IMR-90 (cell line): Measurements from ENCODE around the gene CTNNBIP1. TPM values are rescaled to one million over a fixed set of nuclear protein-coding genes. Genes with fewer than 3 reads are reported as not detected.

ENCODE experiments used
- ATAC-seq: fragments of 200-7000 bp; cut with Tn5 transposase; 2 replicates; pipeline ENCODE4 v1.9.1; 2020; ENCODE audit warnings: low read depth, mild to moderate bottlenecking, moderate library complexity
- BruUV-seq: library from RNA; stranded (reverse); fragments of 400-500 nt; replicated peaks from 2 replicates; lab custom pipeline; 2021; lab: Mats Ljungman, UMichigan
- CTCF ChIA-PET: fragments of 300-600 bp; formaldehyde crosslinking; extraction: SDS; loops from one replicate; lab custom pipeline; 2021; ENCODE audit warnings: antibody characterized with exemption; lab: Yijun Ruan, JAX
- POLR2A ChIA-PET: fragments of 300-600 bp; sonication (Branson Sonifier 250); formaldehyde crosslinking; loops from one replicate; lab custom pipeline; 2022; ENCODE audit warnings: antibody characterized with exemption; ENCODE audit not compliant: unreplicated experiment; lab: Charles Lee
- DNase-seq: peaks from one replicate; pipeline ENCODE4 v3.0.0; 2013
- H2AFZ ChIP-seq: replicated peaks from 2 replicates; pipeline ENCODE3; 2013; ENCODE audit warnings: low read length, mild to moderate bottlenecking; ENCODE audit not compliant: poor library complexity
- H2AK5ac ChIP-seq: 2 replicates; pipeline ENCODE4 v1.6.1; 2013; ENCODE audit warnings: low read depth, low read length, inconsistent platforms
- H2AK9ac ChIP-seq: replicated peaks from 2 replicates; pipeline ENCODE3; 2013; ENCODE audit warnings: mild to moderate bottlenecking, low read depth, low read length, moderate library complexity; ENCODE audit not compliant: poor library complexity
- H2BK120ac ChIP-seq: 2 replicates; pipeline ENCODE4 v1.6.1; 2013; ENCODE audit warnings: low read depth, low read length, inconsistent platforms
- H2BK15ac ChIP-seq: 3 replicates; pipeline ENCODE4 v1.6.1; 2013; ENCODE audit warnings: low read depth, low read length, inconsistent platforms
- H2BK20ac ChIP-seq: 2 replicates; pipeline ENCODE4 v1.6.1; 2013; ENCODE audit warnings: low read depth, mild to moderate bottlenecking, inconsistent platforms, low read length, moderate library complexity
- H2BK5ac ChIP-seq: 2 replicates; pipeline ENCODE4 v1.6.1; 2013; ENCODE audit warnings: mild to moderate bottlenecking, low read depth, low read length, inconsistent platforms; ENCODE audit not compliant: poor library complexity, severe bottlenecking
- H3K14ac ChIP-seq: replicated peaks from 2 replicates; pipeline ENCODE4 v1.6.1; 2013; ENCODE audit warnings: low read depth, low read length, inconsistent platforms
- H3K18ac ChIP-seq: 2 replicates; pipeline ENCODE4 v1.6.1; 2013; ENCODE audit warnings: low read depth, low read length, control low read depth
- H3K23ac ChIP-seq: 2 replicates; pipeline ENCODE4 v1.6.1; 2013; ENCODE audit warnings: low read depth, low read length, inconsistent platforms
- H3K27ac ChIP-seq: 2 replicates; pipeline ENCODE4 v1.5.1; 2013; ENCODE audit warnings: mild to moderate bottlenecking, control low read depth, low read length; ENCODE audit not compliant: insufficient read depth
- H3K27me3 ChIP-seq: 2 replicates; pipeline ENCODE4 v1.6.1; 2013; ENCODE audit warnings: low read length; ENCODE audit not compliant: control insufficient read depth, insufficient read depth
- H3K36me3 ChIP-seq: 2 replicates; pipeline ENCODE4 v1.6.1; 2013; ENCODE audit warnings: low read length, mixed read lengths; ENCODE audit not compliant: control insufficient read depth, insufficient read depth
- H3K4ac ChIP-seq: 2 replicates; pipeline ENCODE4 v1.6.1; 2013; ENCODE audit warnings: low read depth, low read length, inconsistent platforms
- H3K4me1 ChIP-seq: 2 replicates; pipeline ENCODE4 v1.6.1; 2013; ENCODE audit warnings: low read length, mixed read lengths; ENCODE audit not compliant: control insufficient read depth, insufficient read depth
- H3K4me2 ChIP-seq: 2 replicates; pipeline ENCODE4 v1.6.1; 2013; ENCODE audit warnings: low read depth, mild to moderate bottlenecking, control low read depth, low read length, moderate library complexity
- H3K4me3 ChIP-seq: 2 replicates; pipeline ENCODE4 v1.5.1; 2013; ENCODE audit warnings: low read depth, mild to moderate bottlenecking, control low read depth, low read length, moderate library complexity; ENCODE audit not compliant: insufficient read depth
- H3K56ac ChIP-seq: 2 replicates; pipeline ENCODE4 v1.6.1; 2013; ENCODE audit warnings: low read length, inconsistent platforms; ENCODE audit not compliant: insufficient read depth; ENCODE audit errors: extremely low read depth
- H3K79me1 ChIP-seq, 2 experiments: 2 replicates each; pipeline ENCODE4 v1.6.1; 2013; ENCODE audit warnings: low read length in 2 of 2, inconsistent platforms in 1 of 2, low read depth in 1 of 2
- H3K9ac ChIP-seq: 2 replicates; pipeline ENCODE4 v1.6.1; 2013; ENCODE audit warnings: low read depth, low read length, control low read depth
- H3K9me1 ChIP-seq: 2 replicates; pipeline ENCODE4 v1.6.1; 2013; ENCODE audit warnings: low read length, inconsistent platforms; ENCODE audit not compliant: insufficient read depth
- H3K9me3 ChIP-seq: 2 replicates; pipeline ENCODE4 v1.6.1; 2013; ENCODE audit warnings: low read length; ENCODE audit not compliant: control insufficient read depth, insufficient read depth
- H4K20me1 ChIP-seq: 2 replicates; pipeline ENCODE4 v1.6.1; 2013; ENCODE audit warnings: low read length, inconsistent platforms; ENCODE audit not compliant: insufficient read depth
- H4K5ac ChIP-seq: 2 replicates; pipeline ENCODE4 v1.6.1; 2013; ENCODE audit warnings: mild to moderate bottlenecking, low read depth, low read length, control low read depth
- H4K8ac ChIP-seq, 2 experiments: 2 replicates each; pipeline ENCODE4 v1.6.1; 2013; ENCODE audit warnings: low read depth in 2 of 2, low read length in 2 of 2, control low read depth in 1 of 2, inconsistent platforms in 1 of 2
- H4K91ac ChIP-seq: 2 replicates; pipeline ENCODE4 v1.6.1; 2013; ENCODE audit warnings: low read depth, low read length, inconsistent platforms; ENCODE audit not compliant: insufficient read depth
- CEBPB ChIP-seq: IDR thresholded peaks from 2 replicates; pipeline ENCODE4 v1.6.1; 2012; ENCODE audit warnings: low read depth, low read length, improper control_type of control experiment
- FOS ChIP-seq: fragments of 150-350 bp; IDR thresholded peaks from 2 replicates; pipeline ENCODE4 v1.6.1; 2016; ENCODE audit warnings: low read depth, low read length
- MAFK ChIP-seq: IDR thresholded peaks from 2 replicates; pipeline ENCODE4 v1.6.1; 2012; ENCODE audit warnings: low read depth, low read length, improper control_type of control experiment
- MAZ ChIP-seq: IDR thresholded peaks from 2 replicates; pipeline ENCODE4 v1.6.1; 2012; ENCODE audit warnings: low read depth, mild to moderate bottlenecking, low read length, improper control_type of control experiment, moderate library complexity, borderline replicate concordance
- MXI1 ChIP-seq: IDR thresholded peaks from 2 replicates; pipeline ENCODE4 v1.6.1; 2012; ENCODE audit warnings: low read depth, mild to moderate bottlenecking, low read length, moderate library complexity, borderline replicate concordance
- POLR2A ChIP-seq: IDR thresholded peaks from 2 replicates; pipeline ENCODE4 v1.6.1; 2012; ENCODE audit warnings: mild to moderate bottlenecking, low read depth, low read length
- RAD21 ChIP-seq: IDR thresholded peaks from 2 replicates; pipeline ENCODE4 v1.6.1; 2012; ENCODE audit warnings: low read length, improper control_type of control experiment
- RFX5 ChIP-seq: IDR thresholded peaks from 2 replicates; pipeline ENCODE4 v1.8.0; 2012; ENCODE audit warnings: low read depth, mild to moderate bottlenecking, low read length, moderate library complexity
- SMC3 ChIP-seq: fragments of 150-350 bp; IDR thresholded peaks from 2 replicates; pipeline ENCODE4 v1.6.1; 2016; ENCODE audit warnings: low read depth, mild to moderate bottlenecking, antibody characterized with exemption, low read length, moderate library complexity
- WGBS, 2 experiments: methylation state at CpG; one replicate each; pipeline versions ENCODE4 v1.1.5 to v1.1.7; 2013; ENCODE audit warnings: missing lambda C conversion rate in 2 of 2; ENCODE audit not compliant: insufficient read length in 1 of 2; ENCODE audit errors: extremely low coverage in 2 of 2; 5-methylcytosine and 5-hydroxymethylcytosine counted together
- dilution Hi-C: fragments of 300-500 bp; cut with HindIII; formaldehyde crosslinking; loops from one replicate; pipeline ENCODE4 v1.14.3; 2018; ENCODE audit warnings: low sequenced_read_pairs; ENCODE audit not compliant: unreplicated experiment
- in situ Hi-C: fragments of 300-500 bp; cut with MboI; formaldehyde crosslinking; loops from 3 replicates; pipeline ENCODE4 v1.14.3; 2019; ENCODE audit warnings: low sequenced_read_pairs, inconsistent platforms, mixed read lengths
- intact Hi-C: fragments of 100-400 bp; cut with micrococcal nuclease; formaldehyde crosslinking; loops from 2 replicates; pipeline ENCODE4 v1.10.0; 2022
- polyA plus RNA-seq, 3 experiments: library from polyadenylated mRNA; depleted of rRNA; stranded (reverse); fragments of >200 nt; gene quantifications; 2 replicates each; pipeline ENCODE4 v1.2.3, GENCODE V29; 2012; ENCODE audit warnings: low replicate concordance in 1 of 3
- total RNA-seq: library from RNA; depleted of rRNA; stranded (reverse); fragments of >200 nt; gene quantifications from 2 replicates; pipeline ENCODE4 v1.2.3, GENCODE V29; 2012
- TF ChIP-seq, protein P1 (sequence below): fragments of 150-350 bp; IDR thresholded peaks from 2 replicates; pipeline ENCODE4 v1.6.1; 2017; ENCODE audit warnings: mild to moderate bottlenecking, antibody characterized with exemption, low read length, low read depth

Gene CTNNBIP1
- total and polyA plus RNA-seq, 2 of the 4 experiments (the other 2 are of a cell fraction): 24.7 to 28.5 TPM

DNA sequence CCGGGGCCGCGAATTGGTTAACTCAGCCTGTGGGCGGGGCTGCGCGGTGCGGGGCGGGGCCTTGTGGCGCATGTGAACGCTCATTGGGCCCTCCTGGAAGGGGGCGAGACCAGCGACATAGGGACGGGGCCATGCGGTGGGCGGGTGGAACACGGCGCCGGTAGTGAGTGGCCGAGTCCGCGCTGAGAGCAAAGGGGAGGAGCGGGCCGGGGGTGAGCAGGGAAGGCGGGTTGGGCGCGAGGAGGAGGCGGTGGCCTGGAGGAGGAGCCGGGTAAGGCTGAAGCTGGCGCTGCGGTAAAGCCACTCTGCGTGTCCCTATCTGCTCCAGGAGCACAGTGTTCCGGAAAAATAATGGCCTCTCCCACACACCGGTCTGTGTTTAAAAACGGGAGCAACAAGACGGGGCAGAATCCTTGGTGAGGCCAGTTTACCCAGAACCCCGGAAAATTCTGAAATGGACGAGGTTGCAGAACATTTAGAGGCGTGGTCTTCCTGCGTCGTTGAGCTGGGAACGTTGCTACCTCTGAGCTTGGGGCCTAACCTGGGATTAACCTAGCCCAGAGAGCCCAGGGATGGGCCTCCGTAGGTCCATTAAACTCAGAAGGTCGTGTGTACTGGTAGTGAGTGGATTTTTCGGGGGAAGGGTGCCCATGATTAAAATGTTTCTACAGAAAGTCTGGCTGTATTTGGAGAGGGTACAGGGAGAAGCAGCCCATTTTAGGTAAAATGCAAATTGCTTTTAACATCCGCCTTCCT lies 532 bp upstream of the CTNNBIP1 start:
- Histone ChIP-seq H3K9me3 (no peaks in the 10 kb centered on the region), H4K8ac (peak overlapping the region; percentile 10 to 90; a peak in 3 of 4 replicates), H2AFZ (peak overlapping the region; percentile 93), H3K56ac (peak overlapping the region; percentile 52; the same call in 1 of the 2 replicates), H2BK5ac (peak overlapping the region; percentile 34), H3K14ac (peak overlapping the region; percentile 83), H3K9me1 (peaks cover 5% of the 10 kb centered on the region; the same call in 1 of the 2 replicates), H3K36me3 (no peaks in the 10 kb centered on the region), H4K5ac (peak overlapping the region; percentile 60), H2BK120ac (peak overlapping the region; percentile 28; the same call in 1 of the 2 replicates), H4K91ac (peak overlapping the region; percentile 35; the same call in 1 of the 2 replicates), H3K4me1 (peaks cover 5% of the 10 kb centered on the region), H3K27me3 (no peaks in the 10 kb centered on the region), H3K18ac (peak overlapping the region; percentile 21; the same call in 1 of the 2 replicates), H3K23ac (peak overlapping the region; percentile 86; the same call in 1 of the 2 replicates), H2AK5ac (no peak overlapping the region), H3K27ac (peak overlapping the region; percentile 62), H3K4me2 (peak overlapping the region; percentile 63), H2BK15ac (peak overlapping the region; percentile 4; the same call in 1 of the 3 replicates), H3K9ac (peak overlapping the region; percentile 46), H3K4ac (peak overlapping the region; percentile 69), H2BK20ac (no peak overlapping the region), H3K4me3 (peak overlapping the region; percentile 51), H2AK9ac (no peak overlapping the region), H4K20me1 (no peaks in the 10 kb centered on the region), H3K79me1 (peaks cover 22 to 23% of the 10 kb centered on the region in 2 experiments)
- intact Hi-C loops: loop anchor here (1.0 kb wide), 1 partner anchor 32 kb away; no protein-coding TSS in a partner anchor
- ATAC-seq: peak; percentile 97
- CTCF ChIA-PET: no interaction called here
- POLR2A ChIA-PET: no interaction called here
- TF ChIP-seq RFX5: no peak
- TF ChIP-seq MAZ: peak; percentile 83
- no peak for TF ChIP-seq RAD21
- TF ChIP-seq FOS: no peak
- no peak for TF ChIP-seq MAFK
- peak; percentile 7; the same call in 1 of the 2 replicates for TF ChIP-seq POLR2A
- TF ChIP-seq SMC3: no peak
- TF ChIP-seq MXI1: peak; percentile 87; the same call in 1 of the 2 replicates
- no peak for TF ChIP-seq CEBPB
- TF ChIP-seq, protein P1, sequence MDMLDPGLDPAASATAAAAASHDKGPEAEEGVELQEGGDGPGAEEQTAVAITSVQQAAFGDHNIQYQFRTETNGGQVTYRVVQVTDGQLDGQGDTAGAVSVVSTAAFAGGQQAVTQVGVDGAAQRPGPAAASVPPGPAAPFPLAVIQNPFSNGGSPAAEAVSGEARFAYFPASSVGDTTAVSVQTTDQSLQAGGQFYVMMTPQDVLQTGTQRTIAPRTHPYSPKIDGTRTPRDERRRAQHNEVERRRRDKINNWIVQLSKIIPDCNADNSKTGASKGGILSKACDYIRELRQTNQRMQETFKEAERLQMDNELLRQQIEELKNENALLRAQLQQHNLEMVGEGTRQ: peak; percentile 44; the same call in 1 of the 2 replicates
- in situ Hi-C loops: no loop called here
- peak; percentile 98 for DNase-seq
- WGBS, 2 experiments: 0% methylated on average over 20 of the region's 45 CpGs; no CpG with 5 or more reads in 1 of the 2 experiments
- dilution Hi-C loops: no loop called here
- no TSS peak for BruUV-seq
